GM04503 (cell line): ENCODE measurements around the gene INS.
"Not testable (repeated sequence)": the region's sequence is repeated elsewhere in the genome, so short reads cannot be mapped to it uniquely, and the experiment has no call there.

Experiments used
- DNase-seq: peaks from one replicate; pipeline ENCODE4 v3.0.0-alpha.2; 2012; ENCODE audit warnings: low read depth

INS gene

DNA sequence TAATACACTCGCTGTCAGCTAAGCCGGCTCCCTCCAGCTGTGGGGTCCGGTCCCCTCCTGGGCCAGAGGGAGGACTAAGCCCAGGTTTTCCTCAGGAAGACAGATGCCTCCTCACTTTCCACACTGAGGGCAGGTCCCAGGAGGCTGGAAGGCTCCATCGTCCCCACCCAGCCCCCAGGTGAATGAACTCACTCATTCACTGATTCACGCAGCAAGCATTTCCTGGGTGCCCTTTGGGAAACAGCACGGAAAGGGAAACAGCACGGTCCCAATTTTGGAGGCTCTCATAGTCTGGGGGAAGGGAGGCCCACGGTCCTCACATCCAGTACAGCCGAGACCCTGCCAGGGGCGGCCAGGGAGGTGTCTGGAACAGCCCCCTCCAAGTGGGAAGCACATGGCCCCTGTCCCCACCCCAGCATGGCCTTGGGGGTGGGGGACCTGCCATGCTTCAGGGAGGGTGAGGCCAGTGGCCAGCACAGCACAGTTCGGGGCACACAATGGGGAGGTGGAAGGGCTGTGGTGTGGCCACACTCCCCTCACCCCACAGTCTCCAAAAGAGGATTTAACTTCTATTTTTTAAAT, 19.9 kb upstream of the INS start:
- no peak for DNase-seq

DNA sequence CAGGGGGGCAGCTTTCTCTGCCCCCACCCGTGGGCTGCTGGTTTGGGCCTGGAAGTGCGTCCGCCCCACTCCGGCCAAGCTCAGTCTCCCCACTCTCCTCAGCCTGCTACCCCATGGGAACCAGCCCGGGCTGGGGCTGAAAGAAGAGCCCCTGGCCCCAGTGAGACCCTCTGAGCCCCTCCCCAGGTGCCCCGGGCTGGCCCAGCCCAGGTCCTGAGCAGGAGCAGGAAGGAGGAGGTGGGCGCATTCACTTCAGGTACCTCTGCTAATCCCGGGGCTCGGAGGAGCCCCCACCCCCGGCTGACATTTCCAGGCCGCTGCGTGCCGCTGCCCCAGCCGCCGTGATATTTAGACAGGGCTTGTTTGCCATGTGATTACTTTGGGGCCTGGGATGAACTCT, 19.3 kb upstream of the INS start:
- DNase-seq, result no peak

DNA sequence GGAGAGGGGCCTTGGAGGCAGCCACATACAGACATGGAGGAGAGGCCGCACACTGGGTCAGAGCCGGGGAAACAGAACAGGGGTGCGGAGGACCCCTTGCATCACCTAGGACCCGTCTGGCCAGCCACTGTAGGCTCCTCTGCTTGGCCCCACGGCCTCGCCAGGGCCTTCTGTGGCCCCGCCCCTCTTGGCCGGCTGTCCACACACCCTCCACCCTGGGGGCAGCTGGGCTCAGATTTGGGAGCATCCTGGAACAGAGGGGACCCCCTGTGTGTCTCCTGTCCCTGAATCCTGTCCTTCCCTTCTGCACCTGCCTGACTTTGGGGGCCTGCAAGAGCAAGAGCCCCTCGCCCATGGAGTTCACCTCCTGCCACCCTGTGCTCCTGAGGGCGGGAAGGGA, 18.5 kb upstream of the INS start:
- no peak for DNase-seq

DNA sequence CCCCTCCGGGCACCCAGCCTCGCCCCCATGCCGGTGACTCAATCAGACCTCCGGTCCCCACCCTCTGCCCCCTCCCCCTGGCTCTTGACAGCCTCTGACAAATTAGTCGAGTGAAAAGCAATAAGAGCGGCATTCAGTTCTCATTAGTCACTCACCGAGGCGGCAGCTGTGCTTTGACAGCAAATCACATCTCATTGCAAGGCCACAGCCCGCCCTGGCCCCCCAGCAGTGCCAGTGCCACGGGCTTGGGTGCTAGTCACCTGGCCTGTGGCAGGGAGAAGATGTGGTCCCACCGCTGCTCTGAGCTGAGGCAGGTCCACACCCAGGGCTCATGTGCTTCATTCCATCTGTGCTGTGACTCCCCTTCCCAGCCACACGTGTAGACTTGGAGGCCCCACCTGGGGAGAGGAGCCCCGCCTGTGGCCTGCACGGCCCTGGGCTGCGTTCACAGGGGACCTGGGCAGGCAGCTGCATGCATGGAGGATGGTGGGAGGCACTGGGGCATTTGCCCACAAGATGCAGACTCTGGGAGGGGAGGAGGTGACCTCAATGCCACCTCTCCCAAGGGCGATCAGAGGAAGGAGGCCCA, 18.0 kb upstream of the INS start:
- no peak for DNase-seq

DNA sequence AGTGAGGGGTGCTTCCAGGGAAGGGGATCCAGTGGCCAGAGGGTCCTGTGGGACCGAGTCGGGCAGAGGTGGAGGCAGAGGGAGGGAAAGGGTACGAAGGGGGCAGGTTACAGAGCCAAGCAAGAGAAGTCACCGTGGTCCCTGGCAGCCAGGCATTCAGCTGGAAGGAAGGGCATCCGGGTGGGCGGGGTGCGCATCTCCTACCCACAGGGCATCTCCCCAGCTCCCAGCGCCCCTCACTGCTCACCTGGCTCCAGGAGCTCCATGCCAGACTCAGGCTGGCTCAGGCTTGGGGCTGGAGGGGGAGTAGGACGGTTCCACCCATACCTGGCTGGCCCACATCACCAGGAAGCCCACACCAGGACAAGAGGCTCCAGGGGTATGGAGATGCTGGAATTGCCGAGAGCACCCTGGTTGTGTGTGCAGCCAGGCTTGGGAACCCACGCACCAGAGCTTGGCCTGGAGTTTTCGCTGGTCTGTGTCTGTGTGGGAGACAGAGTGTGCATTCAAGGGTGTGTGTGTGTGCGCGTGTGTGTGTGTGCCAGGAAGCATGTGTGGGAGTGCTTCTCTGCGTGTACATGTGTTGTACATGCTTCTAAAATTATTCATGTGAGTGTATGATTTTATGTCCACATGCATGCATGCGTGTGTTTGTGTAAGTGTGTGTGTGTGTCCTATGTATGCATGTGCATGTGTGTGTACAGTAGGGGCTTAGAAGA, 17.2 kb upstream of the INS start:
- DNase-seq, result not testable (repeated sequence)

DNA sequence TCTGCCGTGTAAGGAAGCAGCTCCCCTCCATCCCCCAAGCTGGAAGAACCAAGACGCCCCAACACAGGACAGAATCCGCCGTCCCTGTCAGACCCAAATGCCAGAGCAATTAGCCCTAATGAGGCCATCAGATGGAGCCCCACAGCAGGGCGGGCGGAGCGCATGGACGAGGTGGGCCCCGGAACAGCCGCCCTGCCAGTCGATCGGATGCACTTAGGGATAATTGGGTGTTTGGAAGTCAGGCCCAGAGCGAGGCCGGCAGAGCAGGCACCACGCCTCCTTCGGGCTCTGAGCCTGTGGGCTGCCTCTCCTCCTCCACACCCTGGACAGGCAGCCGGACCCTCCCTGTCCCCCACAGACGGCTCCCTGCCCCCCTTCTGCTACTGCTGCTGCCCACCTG, 16.1 kb upstream of the INS start:
- no peak for DNase-seq

DNA sequence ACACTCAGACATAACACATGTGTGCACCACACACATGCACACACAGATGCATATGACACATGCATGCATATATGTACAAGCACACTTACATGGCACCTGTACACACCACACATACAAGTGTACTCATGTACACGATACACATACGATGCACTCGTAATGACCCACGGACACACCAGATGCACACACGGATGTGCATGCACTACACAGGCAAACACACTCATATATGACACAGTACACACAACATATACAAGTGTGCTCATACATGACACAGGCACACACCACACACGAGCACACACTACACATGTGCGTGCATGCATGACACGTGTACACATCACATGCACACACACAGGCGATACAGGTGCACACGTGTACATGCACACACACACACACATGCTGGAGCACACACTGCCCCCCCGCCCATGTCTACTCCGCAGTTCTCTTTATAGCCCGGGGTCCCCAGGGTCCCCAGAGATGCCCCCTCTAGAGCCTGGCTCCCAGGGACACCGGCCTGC, 15.4 kb upstream of the INS start:
- no peak for DNase-seq

DNA sequence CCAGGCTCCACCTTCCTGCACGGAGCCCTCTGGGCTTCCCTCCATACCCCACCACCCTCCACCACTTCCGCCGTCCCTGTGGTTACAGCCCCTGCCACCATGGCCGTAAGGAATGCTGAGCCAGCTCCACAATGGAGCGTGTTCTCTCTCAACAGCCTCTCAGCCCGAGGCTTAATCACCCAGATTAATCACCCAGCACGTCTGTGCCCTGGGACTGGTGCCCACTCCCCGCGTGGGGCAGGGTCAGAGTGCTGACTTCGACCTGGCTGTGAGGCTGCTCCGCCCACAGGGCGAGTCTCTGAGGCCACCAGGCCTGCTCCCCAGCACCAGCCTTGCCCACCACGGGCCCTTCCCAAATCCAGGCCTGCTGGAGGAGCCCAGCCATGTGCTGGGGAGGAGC, 14.7 kb upstream of the INS start:
- peak; percentile 15 for DNase-seq

DNA sequence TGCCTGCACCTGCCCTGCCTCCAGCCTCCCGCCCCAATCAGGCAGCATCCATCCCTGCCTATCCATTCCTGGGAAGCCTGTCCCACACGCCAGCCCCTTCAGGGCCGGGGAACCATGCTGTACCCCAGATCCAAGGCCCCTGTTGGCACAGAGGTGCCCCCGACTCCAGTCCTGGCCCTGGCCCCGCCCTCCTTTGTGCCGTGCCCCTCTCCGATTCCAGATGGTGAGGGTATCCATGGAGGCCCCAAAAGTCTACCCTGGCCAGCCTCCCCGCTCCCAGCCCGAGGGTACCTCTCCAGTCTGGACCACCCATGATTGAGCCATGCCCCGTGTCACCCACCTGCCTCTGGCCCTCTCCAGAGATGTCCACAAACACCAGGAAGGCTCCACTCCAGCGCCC, 13.4 kb upstream of the INS start:
- DNase-seq, result no peak

DNA sequence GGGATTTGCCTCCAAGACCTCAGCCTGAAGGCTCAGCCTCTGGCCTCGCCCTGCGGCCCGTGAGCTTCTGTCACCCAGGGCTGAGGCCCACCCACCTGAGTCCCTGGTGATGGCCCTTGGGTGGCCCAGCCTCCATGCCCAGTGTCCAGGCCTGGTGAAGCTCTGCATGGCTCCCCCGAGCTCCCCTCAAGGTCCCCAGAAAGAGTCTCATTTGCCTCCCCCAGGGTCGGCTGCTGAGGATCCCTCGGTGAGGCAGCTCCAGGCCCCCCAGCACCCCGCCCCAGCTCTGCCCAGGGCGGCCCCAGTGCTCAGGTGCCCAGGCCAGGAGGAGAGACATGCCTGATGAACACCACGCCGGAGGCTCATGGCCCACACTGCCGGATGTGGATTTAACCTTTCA, 12.8 kb upstream of the INS start:
- DNase-seq, result no peak

DNA sequence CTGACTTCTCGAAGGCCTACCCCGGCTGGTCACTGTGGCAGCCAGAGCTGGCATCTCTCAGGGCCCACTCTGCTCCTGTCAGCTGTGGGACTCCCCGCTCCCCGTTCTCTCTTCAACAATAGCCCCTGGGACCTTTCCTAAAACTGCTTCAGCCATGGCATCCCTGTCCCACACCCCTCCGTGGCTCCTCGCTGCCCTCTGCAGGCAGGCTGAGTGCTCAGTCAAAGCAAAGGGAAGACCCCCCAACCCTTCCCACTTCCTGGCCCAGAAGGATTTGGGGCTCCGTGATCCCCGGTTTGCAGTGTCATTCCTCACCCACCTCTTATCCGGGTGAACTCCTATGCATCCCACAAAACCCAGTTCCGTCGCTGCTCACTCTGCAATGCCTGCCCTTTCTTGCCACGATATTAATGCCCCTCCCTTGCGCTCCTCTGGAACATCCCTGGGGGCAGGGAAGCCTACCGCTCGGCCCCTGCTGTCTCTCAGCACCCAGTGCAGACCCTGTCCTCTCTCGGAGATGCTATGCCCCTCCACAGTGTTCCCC, 12.2 kb upstream of the INS start:
- DNase-seq, result no peak

DNA sequence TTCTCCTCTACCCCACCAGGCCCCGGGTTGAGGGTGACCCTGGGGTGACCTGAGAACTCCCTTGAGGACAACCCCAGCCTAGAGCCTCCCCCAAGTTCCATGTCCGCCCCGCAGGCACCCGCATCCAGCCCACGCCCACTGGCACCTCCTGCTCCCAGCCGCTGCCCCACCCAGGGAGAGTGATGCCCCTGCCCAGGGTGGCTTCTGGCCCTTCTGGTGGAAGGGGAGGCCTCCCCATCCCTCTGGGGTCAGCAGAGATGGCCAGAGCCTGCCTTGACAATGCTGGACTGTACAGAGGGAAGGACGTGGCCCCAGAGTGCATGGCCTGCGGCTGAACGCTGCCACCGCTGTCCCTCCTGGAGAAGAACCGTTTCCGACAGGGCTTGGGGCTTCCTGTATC, 11.7 kb upstream of the INS start:
- no peak for DNase-seq

DNA sequence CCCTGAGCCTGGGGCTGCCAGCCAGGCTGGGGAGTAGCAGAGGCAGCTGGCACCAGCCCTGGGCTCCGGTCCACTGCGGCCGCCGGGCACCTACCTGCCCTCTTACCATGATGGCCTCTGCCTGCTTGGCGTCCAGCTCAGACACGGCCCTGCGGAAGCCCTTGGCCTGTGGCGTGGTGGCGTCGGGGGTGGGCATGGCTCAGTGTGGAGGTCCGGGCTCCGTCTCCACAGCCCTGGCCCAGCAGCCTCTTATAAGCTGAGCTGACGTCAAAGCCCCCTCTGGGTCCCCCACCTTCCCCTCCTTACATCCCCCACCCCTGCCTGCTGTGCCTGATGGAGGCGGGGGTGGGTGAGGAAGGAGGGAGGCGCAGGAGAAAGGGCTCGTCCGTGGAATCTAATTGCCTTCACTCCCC, 10.6 kb upstream of the INS start, which contains the start of gene TH:
TSS of gene TH (minus strand) at position 225 of the 413 bp plus-strand sequence. CDS start at position 196, 29 bp downstream.
- DNase-seq, result no peak

DNA sequence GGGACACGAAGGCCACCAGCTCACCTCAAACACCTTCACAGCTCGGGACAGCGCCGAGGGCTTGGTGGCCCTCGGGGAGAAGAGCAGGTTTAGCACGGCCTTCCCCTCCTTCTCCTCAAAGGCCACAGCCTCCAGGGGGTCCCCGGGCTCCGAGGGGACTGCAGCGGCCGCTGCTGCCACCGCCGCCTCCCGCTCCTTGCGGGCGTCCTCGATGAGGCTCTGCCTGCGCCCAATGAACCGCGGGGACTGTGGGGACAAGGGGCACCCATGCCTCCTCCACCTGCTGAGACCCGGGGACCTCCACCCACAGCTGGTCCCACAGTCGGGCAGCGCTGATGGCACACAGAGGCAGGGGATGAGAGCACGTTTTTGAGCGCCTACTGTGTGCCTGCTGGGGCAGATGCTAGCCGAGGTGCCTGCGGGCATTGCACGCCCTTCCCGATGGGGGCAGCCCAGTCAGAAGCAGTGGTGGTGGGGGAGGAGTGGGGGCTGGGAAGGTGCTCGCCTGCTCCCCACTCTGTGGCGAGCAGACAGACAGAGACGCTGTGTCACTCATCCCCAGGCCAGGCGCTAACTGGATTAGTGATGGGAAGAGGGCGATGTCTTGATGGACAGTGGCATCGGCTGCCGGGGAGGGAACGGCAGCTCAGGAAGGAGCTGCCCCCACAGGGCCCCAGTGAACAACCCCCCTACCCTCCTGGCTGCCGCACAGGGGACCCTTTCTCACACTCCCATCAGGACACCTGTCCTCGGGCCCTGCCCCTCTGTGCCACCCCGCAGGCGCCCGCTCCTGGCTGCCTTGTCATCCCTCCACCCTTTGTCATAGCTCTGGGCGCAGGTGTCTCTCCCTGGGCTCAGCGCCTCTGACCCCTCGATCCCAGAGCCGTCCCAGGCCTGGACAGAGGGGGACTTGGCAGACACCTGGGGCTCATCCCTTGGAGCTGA, 8.9 kb upstream of the INS start:
- DNase-seq, result no peak

DNA sequence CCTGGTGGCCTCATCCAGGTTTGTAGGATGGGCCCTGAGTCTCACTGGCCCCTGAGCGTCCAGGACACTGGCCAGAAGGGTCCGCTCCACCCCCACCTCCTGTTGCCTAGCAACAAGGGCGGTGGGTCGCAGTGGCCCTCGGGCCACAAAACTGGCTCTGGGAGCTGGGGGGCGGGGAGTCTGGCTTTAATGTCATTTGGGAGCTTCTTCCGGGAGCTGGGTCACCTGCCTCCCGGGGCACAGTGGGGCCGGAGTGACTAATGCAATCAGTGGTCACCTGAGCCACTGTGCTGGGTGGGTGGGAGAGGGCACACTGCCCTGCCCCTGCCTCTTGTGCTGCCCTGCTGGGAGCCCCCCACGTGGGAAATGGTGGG, 8.0 kb upstream of the INS start:
- DNase-seq, result no peak

DNA sequence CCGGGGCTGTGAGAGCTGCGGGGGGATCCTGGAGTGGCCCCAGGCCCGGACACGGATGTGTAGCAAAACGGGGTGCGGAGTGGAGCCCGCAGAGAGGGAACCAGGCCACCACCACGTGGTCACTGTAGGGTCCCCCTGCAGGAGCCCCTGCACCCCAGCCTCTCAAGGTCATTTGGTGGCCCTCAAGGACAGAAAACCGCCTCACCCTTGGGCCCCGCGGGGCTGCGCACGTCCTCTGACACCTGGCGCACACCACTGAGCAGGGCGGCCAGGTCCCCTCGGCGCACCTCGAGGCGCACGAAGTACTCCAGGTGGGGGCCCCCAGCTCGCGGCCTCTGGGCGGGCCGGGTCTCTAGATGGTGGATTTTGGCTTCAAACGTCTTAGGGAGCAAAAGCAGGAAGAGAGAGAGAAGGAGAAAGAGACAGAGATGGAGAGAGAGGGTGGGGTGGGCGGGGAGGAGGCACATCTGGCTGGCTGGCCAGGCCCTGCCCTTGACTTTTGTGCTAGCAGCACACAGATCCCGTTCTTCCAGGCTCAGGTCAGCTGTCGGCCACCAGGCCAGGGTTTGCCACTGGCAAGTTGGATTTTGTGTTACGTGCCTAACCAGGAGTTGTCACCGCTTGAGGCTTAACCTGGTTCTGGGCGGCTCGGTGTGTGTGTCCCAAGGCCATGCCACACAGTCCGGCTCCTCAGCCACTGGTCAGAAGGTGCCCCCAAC, 7.4 kb upstream of the INS start:
- DNase-seq, result no peak

DNA sequence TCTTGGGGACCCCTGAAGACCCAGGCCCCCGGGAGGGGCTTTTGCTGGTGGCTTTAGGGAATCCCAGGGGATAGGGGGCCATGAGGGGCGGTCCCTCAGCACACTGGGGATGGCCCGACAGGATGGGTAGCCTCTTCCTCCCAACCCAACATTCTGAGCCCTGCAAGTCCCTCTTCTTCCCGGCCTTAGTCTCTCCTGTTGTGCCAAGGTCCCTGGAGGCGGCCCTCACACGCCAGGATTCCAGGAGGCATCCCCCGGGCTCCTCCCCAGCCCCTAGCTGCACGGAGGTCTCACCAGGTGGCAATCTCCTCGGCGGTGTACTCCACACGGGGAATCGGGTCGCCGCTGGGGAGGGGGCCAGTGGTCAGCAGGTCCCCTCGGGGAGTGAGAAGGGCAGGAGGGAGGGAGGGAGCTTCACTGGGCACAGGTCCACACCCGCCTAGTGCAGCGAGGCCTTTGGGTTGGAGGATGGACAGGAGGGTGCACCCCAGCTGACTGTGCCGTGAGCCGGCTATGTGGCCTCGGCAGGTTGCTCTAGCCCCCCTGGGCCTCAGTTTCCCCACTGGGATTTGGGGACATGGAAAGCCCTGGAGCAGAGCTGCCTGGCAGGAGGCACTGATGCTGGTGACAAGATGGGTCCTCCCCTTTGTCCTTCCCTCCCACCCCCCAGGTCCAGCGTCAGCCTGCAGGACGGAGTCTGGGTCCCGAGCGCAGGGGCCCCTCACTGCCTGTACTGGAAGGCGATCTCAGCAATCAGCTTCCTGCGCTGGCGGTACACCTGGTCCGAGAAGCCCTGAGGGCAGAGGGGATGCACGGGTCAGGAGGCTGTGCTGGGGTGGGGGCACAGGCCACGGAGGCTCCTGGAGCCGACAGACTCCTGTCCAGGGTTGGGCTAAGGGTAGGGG, 6.4 kb upstream of the INS start:
- DNase-seq, result no peak

DNA sequence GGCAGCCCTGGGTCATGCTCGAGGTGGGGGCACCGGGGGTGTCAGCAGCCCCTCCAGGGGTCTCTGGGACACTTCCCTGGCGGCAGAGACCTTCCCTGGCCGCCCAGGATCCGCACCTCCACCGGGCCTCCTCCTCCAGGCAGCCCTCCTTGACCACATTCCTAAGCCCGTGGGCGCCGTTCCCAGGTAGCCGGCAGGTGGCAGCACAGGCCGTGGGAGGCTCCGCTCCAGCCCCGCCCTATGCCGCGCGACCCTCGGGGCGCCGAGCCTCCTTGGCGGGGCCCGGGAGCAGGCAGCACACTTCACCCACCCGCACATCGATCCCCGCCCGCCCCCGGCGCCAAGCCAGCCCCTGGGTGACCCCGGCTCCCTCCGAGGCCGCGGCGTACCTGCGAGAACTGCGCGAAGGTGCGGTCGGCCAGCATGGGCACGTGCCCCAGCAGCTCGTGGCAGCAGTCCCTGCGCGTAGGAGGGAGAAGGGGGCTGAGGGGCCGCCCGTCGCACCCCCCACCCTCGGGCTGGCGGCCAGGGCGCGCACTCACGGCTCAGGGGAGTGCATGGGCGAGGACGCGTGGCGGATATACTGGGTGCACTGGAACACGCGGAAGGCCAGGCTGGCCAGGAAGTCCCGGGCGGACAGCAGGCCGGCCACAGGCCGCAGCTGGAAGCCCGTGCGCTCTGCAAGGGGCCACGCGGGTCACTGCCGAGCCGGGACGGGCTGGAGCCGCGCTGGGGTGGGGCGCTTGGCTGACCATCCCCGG, 5.3 kb upstream of the INS start:
- DNase-seq, result no peak

DNA sequence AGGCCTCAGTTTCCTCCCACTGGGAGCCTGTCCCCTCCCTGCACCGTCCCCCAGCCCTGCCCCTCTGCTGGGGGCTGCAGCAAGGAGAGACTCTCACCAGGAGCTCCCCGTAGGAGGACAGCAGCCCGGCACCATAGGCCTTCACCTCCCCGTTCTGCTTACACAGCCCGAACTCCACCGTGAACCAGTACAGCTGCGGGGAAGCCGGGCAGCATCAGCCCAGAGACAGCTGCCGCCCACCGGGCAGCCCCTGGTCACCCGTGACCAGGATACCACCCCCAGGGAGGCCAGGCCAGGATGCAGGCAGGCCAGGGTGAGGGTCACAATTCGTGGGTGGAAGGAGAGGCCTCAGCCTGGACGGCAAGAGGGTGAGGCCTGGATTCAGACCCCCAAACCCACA, 4.6 kb upstream of the INS start:
- DNase-seq, result no peak
